Nephron progenitor cell (in vitro differentiated cells): ENCODE results near the gene ARID1B.
"Not testable (repeated sequence)": the region's sequence is repeated elsewhere in the genome, so short reads cannot be mapped to it uniquely, and the experiment has no call there.

Experiments used
- DNase-seq: peaks from one replicate; pipeline ENCODE4 v3.0.0; 2021
- H3K27ac Mint-ChIP-seq: 2 replicates; pipeline ENCODE4 v1.8.0; 2021; ENCODE audit warnings: mild to moderate bottlenecking, moderate library complexity, mixed read lengths
- H3K27me3 Mint-ChIP-seq: 2 replicates; pipeline ENCODE4 v1.8.0; 2021; ENCODE audit warnings: mild to moderate bottlenecking, low read depth, mixed read lengths; ENCODE audit not compliant: poor library complexity
- H3K36me3 Mint-ChIP-seq: 2 replicates; pipeline ENCODE4 v1.8.0; 2021; ENCODE audit warnings: low read depth, mixed read lengths
- H3K4me1 Mint-ChIP-seq: 2 replicates; pipeline ENCODE4 v1.8.0; 2021; ENCODE audit warnings: mixed read lengths
- H3K4me3 Mint-ChIP-seq: 2 replicates; pipeline ENCODE4 v1.8.0; 2021; ENCODE audit warnings: mild to moderate bottlenecking, moderate library complexity, mixed read lengths
- H3K9me3 Mint-ChIP-seq: 2 replicates; pipeline ENCODE4 v1.8.0; 2021; ENCODE audit warnings: mild to moderate bottlenecking, moderate library complexity, mixed read lengths
- TF ChIP-seq, protein P1 (sequence below): fragments of 200-600 bp; sonication (generic); IDR thresholded peaks from 2 replicates; pipeline ENCODE4 v1.5.0; 2021; ENCODE audit warnings: antibody characterized with exemption

The ARID1B gene

DNA sequence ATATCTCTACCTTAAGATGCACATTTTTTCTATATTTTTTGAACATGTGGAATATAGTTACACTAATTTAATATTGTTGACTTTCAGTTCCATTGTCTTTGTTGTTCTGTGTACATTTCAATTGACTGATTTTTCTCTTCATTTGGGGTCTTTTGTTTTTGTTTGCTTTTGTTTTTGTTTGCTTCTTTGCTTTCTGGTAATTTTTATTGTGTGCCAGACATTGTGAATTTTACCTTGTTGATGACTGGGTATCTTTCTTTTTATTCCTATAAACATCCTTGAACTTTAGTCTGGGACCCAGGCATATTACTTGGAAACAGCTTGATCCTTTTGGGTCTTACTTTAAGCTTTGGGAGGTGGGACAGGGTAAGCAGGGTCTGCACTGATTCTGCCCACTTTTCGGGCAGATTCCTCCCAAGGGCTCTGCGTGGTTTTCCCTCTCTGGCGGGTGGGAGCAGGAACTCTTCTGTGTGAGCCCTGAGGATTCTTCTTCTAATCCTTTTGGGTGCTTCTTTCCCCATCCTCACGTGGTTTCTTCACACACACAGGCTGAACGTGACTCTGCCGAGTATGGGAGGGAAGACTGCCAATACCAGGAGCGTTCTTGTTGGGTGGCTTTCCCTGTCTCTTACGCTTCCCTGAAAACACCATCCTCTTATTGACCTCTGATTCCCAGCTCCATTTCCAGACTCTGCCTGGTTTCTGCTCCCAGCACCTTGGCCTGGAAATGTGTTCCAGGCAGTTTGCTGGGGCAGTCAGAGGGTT lies 200.5 kb downstream of the ARID1B start:
- TF ChIP-seq, protein P1, sequence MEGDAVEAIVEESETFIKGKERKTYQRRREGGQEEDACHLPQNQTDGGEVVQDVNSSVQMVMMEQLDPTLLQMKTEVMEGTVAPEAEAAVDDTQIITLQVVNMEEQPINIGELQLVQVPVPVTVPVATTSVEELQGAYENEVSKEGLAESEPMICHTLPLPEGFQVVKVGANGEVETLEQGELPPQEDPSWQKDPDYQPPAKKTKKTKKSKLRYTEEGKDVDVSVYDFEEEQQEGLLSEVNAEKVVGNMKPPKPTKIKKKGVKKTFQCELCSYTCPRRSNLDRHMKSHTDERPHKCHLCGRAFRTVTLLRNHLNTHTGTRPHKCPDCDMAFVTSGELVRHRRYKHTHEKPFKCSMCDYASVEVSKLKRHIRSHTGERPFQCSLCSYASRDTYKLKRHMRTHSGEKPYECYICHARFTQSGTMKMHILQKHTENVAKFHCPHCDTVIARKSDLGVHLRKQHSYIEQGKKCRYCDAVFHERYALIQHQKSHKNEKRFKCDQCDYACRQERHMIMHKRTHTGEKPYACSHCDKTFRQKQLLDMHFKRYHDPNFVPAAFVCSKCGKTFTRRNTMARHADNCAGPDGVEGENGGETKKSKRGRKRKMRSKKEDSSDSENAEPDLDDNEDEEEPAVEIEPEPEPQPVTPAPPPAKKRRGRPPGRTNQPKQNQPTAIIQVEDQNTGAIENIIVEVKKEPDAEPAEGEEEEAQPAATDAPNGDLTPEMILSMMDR: no peak
- no peak overlapping the region for H3K4me3 Mint-ChIP-seq
- no peaks in the 10 kb centered on the region for H3K9me3 Mint-ChIP-seq
- H3K4me1 Mint-ChIP-seq: peaks cover 89% of the 10 kb centered on the region
- H3K36me3 Mint-ChIP-seq: no peaks in the 10 kb centered on the region
- DNase-seq: no peak
- peak overlapping the region; percentile 46 for H3K27ac Mint-ChIP-seq
- H3K27me3 Mint-ChIP-seq: no peaks in the 10 kb centered on the region

DNA sequence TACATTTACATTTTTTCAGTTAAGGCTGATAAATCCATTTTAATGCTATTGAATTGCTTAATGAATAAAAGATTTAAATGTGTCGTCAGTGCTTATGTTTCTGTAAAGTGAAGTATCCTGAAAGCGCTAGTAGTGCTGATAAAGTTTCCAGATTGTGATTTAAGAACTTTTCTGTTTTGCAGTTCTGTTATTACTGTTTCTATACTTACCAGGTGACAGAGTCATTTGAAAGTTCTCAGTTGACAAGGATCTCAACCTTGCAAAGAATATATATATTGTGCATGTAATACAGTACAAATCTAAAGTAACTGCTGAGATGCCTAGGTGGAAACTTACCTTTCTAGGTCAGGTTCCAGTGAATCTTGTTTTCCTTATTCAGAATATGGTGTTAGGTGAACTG lies 201.8 kb downstream of the ARID1B start:
- Mint-ChIP-seq H3K4me3 (no peak overlapping the region), H3K9me3 (no peaks in the 10 kb centered on the region), H3K36me3 (no peaks in the 10 kb centered on the region), H3K4me1 (peaks cover 90% of the 10 kb centered on the region), H3K27ac (no peak overlapping the region), H3K27me3 (no peaks in the 10 kb centered on the region)
- TF ChIP-seq, protein P1: no peak
- DNase-seq: no peak

DNA sequence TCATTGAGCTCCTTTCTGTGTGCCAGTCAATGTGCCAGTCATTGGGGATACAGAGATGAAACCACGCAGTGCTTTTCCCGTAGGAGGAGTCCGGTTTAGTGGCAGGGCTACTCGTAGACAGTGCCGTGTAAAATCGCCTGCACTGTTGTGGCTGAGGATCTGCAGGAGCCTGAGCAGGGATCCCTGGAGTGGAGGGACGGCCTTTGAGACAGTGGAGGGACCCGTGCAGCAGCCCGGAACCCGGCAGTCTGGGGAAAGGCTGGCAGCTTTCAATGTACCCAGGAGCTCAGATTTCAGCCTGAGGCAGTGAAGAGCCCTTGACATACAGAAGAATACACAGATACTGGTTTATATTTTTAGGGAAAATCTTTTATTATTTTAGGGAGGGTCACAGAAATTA lies 203.3 kb downstream of the ARID1B start:
- Mint-ChIP-seq H3K4me1 (peaks cover 85% of the 10 kb centered on the region), H3K9me3 (no peaks in the 10 kb centered on the region), H3K27ac (peak overlapping the region; percentile 78), H3K4me3 (peak overlapping the region; percentile 41), H3K27me3 (no peaks in the 10 kb centered on the region), H3K36me3 (no peaks in the 10 kb centered on the region)
- TF ChIP-seq, protein P1: no peak
- DNase-seq: peak; percentile 61

DNA sequence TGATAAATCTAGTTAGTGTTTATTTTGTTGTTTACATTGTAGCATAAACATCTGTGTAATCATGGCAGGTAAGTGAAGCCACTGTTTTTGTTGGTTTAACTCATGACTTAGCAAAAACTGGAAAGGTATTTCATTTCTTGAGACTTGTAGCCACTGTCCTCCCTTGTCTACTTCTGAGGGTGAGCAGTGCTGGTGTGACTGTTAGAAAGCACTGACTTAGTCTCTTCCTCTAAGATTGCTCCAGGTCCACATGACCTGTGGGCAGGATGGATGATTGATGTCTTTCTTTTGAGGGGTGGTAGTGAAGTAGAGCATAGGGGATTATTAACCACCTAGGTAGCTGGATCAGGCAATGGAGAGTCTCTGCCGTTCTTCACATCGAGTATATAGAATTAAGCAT lies 203.8 kb downstream of the ARID1B start:
- DNase-seq: no peak
- Mint-ChIP-seq H3K36me3 (no peaks in the 10 kb centered on the region), H3K27me3 (no peaks in the 10 kb centered on the region), H3K4me3 (no peak overlapping the region), H3K4me1 (peaks cover 81% of the 10 kb centered on the region), H3K9me3 (no peaks in the 10 kb centered on the region), H3K27ac (peak overlapping the region; percentile 3)
- TF ChIP-seq, protein P1: no peak

DNA sequence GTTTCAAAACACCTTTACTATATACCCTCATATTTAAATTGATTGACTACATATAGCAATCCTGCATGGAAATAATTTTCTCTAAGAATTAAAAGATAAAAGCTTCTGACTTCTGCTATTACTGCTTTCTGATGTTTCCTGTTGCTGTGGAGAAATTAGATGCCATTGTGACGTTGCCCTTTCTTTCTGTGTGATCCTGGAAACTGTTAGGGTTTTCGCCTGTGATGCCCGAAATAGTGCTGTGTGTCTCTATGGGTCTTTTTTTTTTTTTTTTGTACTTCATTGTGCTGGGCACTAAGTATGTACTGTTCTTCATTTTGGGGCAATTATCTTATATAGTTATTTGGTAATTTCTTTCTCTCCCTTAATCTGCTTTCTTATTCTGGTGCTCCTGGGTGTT lies 205.0 kb downstream of the ARID1B start:
- Mint-ChIP-seq H3K4me1 (peaks cover 69% of the 10 kb centered on the region), H3K27ac (no peak overlapping the region), H3K4me3 (no peak overlapping the region), H3K36me3 (no peaks in the 10 kb centered on the region), H3K9me3 (no peaks in the 10 kb centered on the region), H3K27me3 (no peaks in the 10 kb centered on the region)
- no peak for DNase-seq
- TF ChIP-seq, protein P1: no peak

DNA sequence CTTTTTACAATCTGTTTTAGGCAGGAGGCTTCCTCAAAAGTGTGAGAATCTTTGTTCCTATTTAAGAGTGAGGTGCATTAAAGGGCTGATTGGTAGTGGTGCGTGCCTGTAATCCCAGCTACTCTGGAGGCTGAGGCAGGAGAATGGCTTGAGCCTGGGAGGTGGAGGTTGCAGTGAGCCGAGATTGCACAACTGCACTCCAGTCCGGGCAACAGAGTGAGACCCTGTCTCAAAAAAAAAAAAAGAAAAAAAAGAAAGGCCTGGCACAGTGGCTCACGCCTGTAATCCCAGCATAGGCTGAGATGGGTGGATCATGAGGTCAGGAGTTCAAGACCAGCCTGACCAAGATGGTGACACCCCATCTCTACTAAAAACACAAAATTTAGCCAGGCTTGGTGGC lies 205.7 kb downstream of the ARID1B start:
- H3K4me3 Mint-ChIP-seq, H3K27ac Mint-ChIP-seq, DNase-seq, H3K9me3 Mint-ChIP-seq, H3K27me3 Mint-ChIP-seq, H3K36me3 Mint-ChIP-seq: not testable (repeated sequence)
- H3K4me1 Mint-ChIP-seq: peaks cover 66% of the 10 kb centered on the region
